Mesenchymal stem cell (in vitro differentiated cells and primary cell): ENCODE measurements around the gene MYO5B.

Source experiments
- DNase-seq: peaks from one replicate; pipeline ENCODE4 v3.0.0-alpha.2; 2013
- H2AFZ ChIP-seq: one replicate; pipeline ENCODE4 v1.6.1; 2013; ENCODE audit warnings: low read depth, mild to moderate bottlenecking, control low read depth, inconsistent platforms, low read length, moderate library complexity
- H2AK5ac ChIP-seq: 2 replicates; pipeline ENCODE4 v1.6.1; 2013; ENCODE audit warnings: low read length, moderate library complexity, mild to moderate bottlenecking, inconsistent platforms; ENCODE audit not compliant: severe bottlenecking
- H2BK120ac ChIP-seq: one replicate; pipeline ENCODE4 v1.6.1; 2013; ENCODE audit warnings: low read depth, mild to moderate bottlenecking, inconsistent platforms, low read length, moderate library complexity
- H2BK12ac ChIP-seq, 2 experiments: one replicate each; pipeline ENCODE4 v1.6.1; 2013; ENCODE audit warnings: inconsistent platforms in 2 of 2, low read length in 2 of 2, mild to moderate bottlenecking in 2 of 2, moderate library complexity in 2 of 2, control low read depth in 1 of 2
- H2BK15ac ChIP-seq: one replicate; pipeline ENCODE4 v1.6.1; 2013; ENCODE audit warnings: mild to moderate bottlenecking, low read depth, inconsistent platforms; ENCODE audit not compliant: poor library complexity, severe bottlenecking
- H2BK5ac ChIP-seq: 2 replicates; pipeline ENCODE4 v1.6.1; 2013; ENCODE audit warnings: low read depth, mild to moderate bottlenecking, low read length, control low read depth, inconsistent platforms; ENCODE audit not compliant: poor library complexity, severe bottlenecking
- H3K14ac ChIP-seq, 2 experiments: one replicate each; pipeline ENCODE4 v1.6.1; 2013; ENCODE audit warnings: inconsistent platforms in 2 of 2, low read length in 2 of 2, control low read depth in 1 of 2, mild to moderate bottlenecking in 1 of 2, moderate library complexity in 1 of 2
- H3K18ac ChIP-seq, 2 experiments: one replicate each; pipeline ENCODE4 v1.6.1; 2013; ENCODE audit warnings: inconsistent platforms in 2 of 2, low read length in 2 of 2, control low read depth in 1 of 2, low read depth in 1 of 2, mild to moderate bottlenecking in 1 of 2
- H3K23ac ChIP-seq, 2 experiments: one replicate each; pipeline ENCODE4 v1.6.1; 2013; ENCODE audit warnings: inconsistent platforms in 2 of 2, low read length in 2 of 2, mild to moderate bottlenecking in 2 of 2, moderate library complexity in 2 of 2, control low read depth in 1 of 2
- H3K27ac ChIP-seq: 2 replicates; pipeline ENCODE4 v1.5.1; 2013; ENCODE audit warnings: mild to moderate bottlenecking, moderate library complexity, low read length, control low read depth, inconsistent platforms; ENCODE audit not compliant: poor library complexity, severe bottlenecking
- H3K27me3 ChIP-seq, 2 experiments: 2 replicates each; pipeline versions ENCODE4 v1.6.1 to v1.7.0; 2013; ENCODE audit warnings: low read length in 2 of 2, mild to moderate bottlenecking in 2 of 2, moderate library complexity in 2 of 2, control low read depth in 1 of 2, inconsistent platforms in 1 of 2; ENCODE audit not compliant: control insufficient read depth in 1 of 2, insufficient read depth in 1 of 2
- H3K36me3 ChIP-seq, 2 experiments: 2 replicates each; pipeline versions ENCODE4 v1.6.1 to v1.7.0; 2013; ENCODE audit warnings: low read length in 2 of 2, control low read depth in 1 of 2, inconsistent platforms in 1 of 2, low read depth in 1 of 2, mild to moderate bottlenecking in 1 of 2; ENCODE audit not compliant: insufficient read depth in 2 of 2, control insufficient read depth in 1 of 2
- H3K4ac ChIP-seq, 2 experiments: one replicate each; pipeline ENCODE4 v1.6.1; 2013; ENCODE audit warnings: inconsistent platforms in 2 of 2, low read length in 2 of 2, mild to moderate bottlenecking in 2 of 2, moderate library complexity in 2 of 2, control low read depth in 1 of 2, low read depth in 1 of 2
- H3K4me1 ChIP-seq: 2 replicates; pipeline ENCODE4 v1.6.1; 2013; ENCODE audit warnings: low read depth, low read length, control low read depth; ENCODE audit not compliant: control insufficient read depth, insufficient read depth
- H3K4me2 ChIP-seq: 2 replicates; pipeline ENCODE4 v1.6.1; 2013; ENCODE audit warnings: low read length, mild to moderate bottlenecking, inconsistent platforms; ENCODE audit not compliant: poor library complexity, severe bottlenecking
- H3K4me3 ChIP-seq, 2 experiments: 2 replicates each; pipeline versions ENCODE4 v1.5.1 to v1.7.0; 2013; ENCODE audit warnings: low read length in 2 of 2, mild to moderate bottlenecking in 2 of 2, control low read depth in 1 of 2, low read depth in 1 of 2; ENCODE audit not compliant: insufficient read depth in 1 of 2
- H3K79me1 ChIP-seq: replicated peaks from 2 replicates; pipeline ENCODE4 v1.6.1; 2013; ENCODE audit warnings: mild to moderate bottlenecking, control low read depth, low read length, inconsistent platforms; ENCODE audit not compliant: poor library complexity, severe bottlenecking
- H3K9ac ChIP-seq: 2 replicates; pipeline ENCODE4 v1.7.0; 2013; ENCODE audit warnings: mild to moderate bottlenecking, low read length, moderate library complexity
- H3K9me3 ChIP-seq: 2 replicates; pipeline ENCODE4 v1.7.0; 2013; ENCODE audit warnings: mild to moderate bottlenecking, low read length; ENCODE audit not compliant: control insufficient read depth
- H4K8ac ChIP-seq: one replicate; pipeline ENCODE4 v1.6.1; 2013; ENCODE audit warnings: inconsistent platforms, mild to moderate bottlenecking, low read length, moderate library complexity
- H4K91ac ChIP-seq: one replicate; pipeline ENCODE4 v1.6.1; 2013; ENCODE audit warnings: mild to moderate bottlenecking, low read length, inconsistent platforms
- WGBS: methylation state at CpG from one replicate; pipeline ENCODE4 v1.1.7; 2013; ENCODE audit warnings: mixed read lengths; 5-methylcytosine and 5-hydroxymethylcytosine counted together

The MYO5B gene

DNA sequence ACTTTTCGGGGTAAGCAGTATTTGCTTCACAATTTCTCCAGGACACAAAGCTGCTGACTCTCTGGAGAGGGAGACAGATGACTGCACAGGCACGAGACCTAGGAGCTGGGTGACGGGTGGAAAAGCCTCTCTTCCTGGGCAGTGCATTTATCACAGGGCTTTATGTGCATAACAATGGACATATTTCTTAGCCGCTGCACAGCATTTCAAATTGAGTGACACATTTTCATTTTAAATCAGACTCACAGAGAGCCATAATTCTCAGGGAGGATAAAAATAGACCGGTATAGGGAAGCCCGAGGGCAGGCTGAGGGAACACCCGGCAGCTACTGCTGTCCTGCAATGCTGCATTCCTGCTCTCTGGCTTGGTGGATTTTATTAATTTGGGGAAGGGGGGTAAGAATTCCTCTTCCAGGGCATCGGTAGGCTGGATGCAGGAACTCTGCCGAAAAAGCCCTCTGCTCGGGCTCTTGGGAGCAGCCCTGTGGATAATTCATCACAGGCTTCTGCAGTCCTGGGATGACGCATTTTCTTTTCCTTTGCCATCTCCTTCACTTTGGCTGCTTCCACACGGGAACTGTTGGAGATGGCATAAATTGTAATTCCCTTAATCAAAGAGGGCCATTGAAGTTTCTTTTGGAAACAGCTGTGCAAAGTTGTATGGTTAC lies 273.5 kb downstream of the MYO5B start:
- H3K18ac ChIP-seq = no peak overlapping the region
- no peak for DNase-seq
- H3K27ac ChIP-seq = peak overlapping the region; percentile 82
- no peaks in the 10 kb centered on the region for H3K36me3 ChIP-seq
- no peak overlapping the region for H2BK12ac ChIP-seq
- no peaks in the 10 kb centered on the region for H3K9me3 ChIP-seq
- peaks cover 10% of the 10 kb centered on the region for H3K4me1 ChIP-seq
- no peak overlapping the region for H2BK5ac ChIP-seq
- H2AK5ac ChIP-seq = no peak overlapping the region
- H3K4me3 ChIP-seq = no peak overlapping the region
- H3K79me1 ChIP-seq = no peaks in the 10 kb centered on the region
- no peak overlapping the region for H2BK15ac ChIP-seq
- no peak overlapping the region for H2AFZ ChIP-seq
- H4K8ac ChIP-seq = no peak overlapping the region
- WGBS = 83% methylated on average over 11 of the region's 12 CpGs
- peak overlapping the region; percentile 32 for H3K4me2 ChIP-seq
- H3K4ac ChIP-seq = no peak overlapping the region
- H3K23ac ChIP-seq = no peak overlapping the region
- peaks cover 0 to 27% of the 10 kb centered on the region in 2 experiments for H3K27me3 ChIP-seq
- no peak overlapping the region for H2BK120ac ChIP-seq
- H4K91ac ChIP-seq = no peak overlapping the region
- peak overlapping the region; percentile 44 for H3K9ac ChIP-seq
- H3K14ac ChIP-seq = no peak overlapping the region

DNA sequence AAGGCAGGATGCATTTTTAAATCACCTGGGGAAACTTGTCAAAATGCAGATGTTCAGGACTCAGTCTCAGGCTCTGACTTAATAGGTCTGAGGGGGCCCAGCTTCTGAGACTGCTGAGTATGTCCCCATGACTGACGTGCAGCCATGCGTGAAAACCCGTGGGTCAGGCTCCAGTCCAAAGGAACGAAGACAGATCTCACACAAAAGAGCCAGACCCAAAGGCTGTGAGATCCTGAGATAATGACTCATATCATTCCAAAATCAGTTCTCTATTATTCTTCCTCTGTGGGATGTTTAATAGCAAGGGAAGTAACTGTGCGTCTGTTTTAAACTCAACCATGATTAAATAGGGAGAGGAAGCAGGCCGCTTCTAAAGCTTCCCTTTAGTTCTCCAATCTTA lies 274.2 kb downstream of the MYO5B start:
- WGBS = 52% methylated on average over 3 of the region's 6 CpGs
- H2AFZ ChIP-seq = no peak overlapping the region

DNA sequence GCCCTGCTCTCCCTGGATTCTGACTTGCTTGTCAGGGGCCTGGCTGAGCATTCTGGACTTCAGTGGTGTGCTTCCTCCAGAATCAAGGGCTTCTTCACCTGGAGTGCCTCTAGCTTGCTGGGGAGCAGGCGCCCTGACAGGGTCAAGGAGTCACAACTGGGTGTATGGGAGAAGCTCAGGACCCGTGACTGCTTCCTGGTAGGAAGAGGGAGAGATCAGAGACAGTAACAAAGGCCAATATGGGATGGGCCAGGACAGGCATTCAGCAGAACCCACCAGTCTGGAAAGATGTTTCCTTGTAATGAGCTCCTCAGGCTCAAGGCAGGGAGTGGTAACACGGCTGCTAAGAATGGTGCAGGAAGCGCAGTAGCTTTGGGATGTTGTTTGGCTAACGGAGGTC lies 277.2 kb downstream of the MYO5B start:
- DNase-seq = no peak
- no peak overlapping the region for H3K4me3 ChIP-seq
- H2BK15ac ChIP-seq = no peak overlapping the region
- H2BK120ac ChIP-seq = no peak overlapping the region
- no peak overlapping the region for H2AK5ac ChIP-seq
- no peak overlapping the region for H3K14ac ChIP-seq
- H2BK12ac ChIP-seq = no peak overlapping the region
- H3K36me3 ChIP-seq = no peaks in the 10 kb centered on the region
- H4K8ac ChIP-seq = no peak overlapping the region
- H3K27ac ChIP-seq = no peak overlapping the region
- no peak overlapping the region for H2BK5ac ChIP-seq
- no peaks in the 10 kb centered on the region for H3K79me1 ChIP-seq
- H3K4me1 ChIP-seq = peaks cover 10% of the 10 kb centered on the region
- H3K4me2 ChIP-seq = no peak overlapping the region
- WGBS = 89% methylated on average over 5 of the region's 5 CpGs
- H3K18ac ChIP-seq = no peak overlapping the region
- H2AFZ ChIP-seq = no peak overlapping the region
- H3K23ac ChIP-seq = no peak overlapping the region
- H3K9ac ChIP-seq = no peak overlapping the region
- no peaks in the 10 kb centered on the region for H3K9me3 ChIP-seq
- no peak overlapping the region for H3K4ac ChIP-seq
- H3K27me3 ChIP-seq = peaks cover 0 to 40% of the 10 kb centered on the region in 2 experiments
- no peak overlapping the region for H4K91ac ChIP-seq

More for the DNA sequence above, 274.2 kb downstream of the MYO5B start:
- H3K4ac ChIP-seq = no peak overlapping the region
- no peak overlapping the region for H2AK5ac ChIP-seq
- DNase-seq = no peak
- H3K9me3 ChIP-seq = no peaks in the 10 kb centered on the region
- peak overlapping the region; percentile 82 for H3K27ac ChIP-seq
- no peaks in the 10 kb centered on the region for H3K79me1 ChIP-seq
- no peak overlapping the region for H4K8ac ChIP-seq
- H3K9ac ChIP-seq = peak overlapping the region; percentile 44
- H4K91ac ChIP-seq = no peak overlapping the region
- peaks cover 10% of the 10 kb centered on the region for H3K4me1 ChIP-seq
- no peaks in the 10 kb centered on the region for H3K36me3 ChIP-seq
- no peak overlapping the region for H2BK5ac ChIP-seq
- peaks cover 0 to 34% of the 10 kb centered on the region in 2 experiments for H3K27me3 ChIP-seq
- no peak overlapping the region for H2BK15ac ChIP-seq
- peak overlapping the region; percentile 17 for H3K4me2 ChIP-seq
- no peak overlapping the region for H3K4me3 ChIP-seq
- no peak overlapping the region for H2BK12ac ChIP-seq
- no peak overlapping the region for H3K14ac ChIP-seq
- H2BK120ac ChIP-seq = no peak overlapping the region
- H3K18ac ChIP-seq = no peak overlapping the region
- H3K23ac ChIP-seq = no peak overlapping the region

DNA sequence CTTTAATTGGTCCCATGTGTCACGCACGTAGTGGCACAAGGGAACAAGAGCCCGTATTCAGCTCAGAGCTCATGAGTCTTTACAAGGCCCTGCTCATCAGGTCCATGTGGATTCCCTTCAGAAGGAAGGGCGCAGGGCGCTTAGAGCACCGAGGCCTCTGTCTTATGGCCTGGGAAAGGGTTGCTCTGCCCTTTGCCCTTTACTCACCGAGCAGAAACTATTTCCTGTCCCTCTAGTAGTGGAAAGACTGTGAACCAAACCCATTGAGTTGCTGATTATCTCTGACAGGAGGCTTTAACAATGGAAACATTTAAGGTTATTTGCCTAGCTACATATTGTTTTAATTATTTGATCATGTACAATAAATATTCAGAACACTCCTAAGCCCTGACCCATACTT lies 279.6 kb downstream of the MYO5B start:
- H3K4me2 ChIP-seq = no peak overlapping the region
- 74% methylated on average over 7 of the region's 7 CpGs for WGBS
- H3K23ac ChIP-seq = no peak overlapping the region
- no peak overlapping the region for H2BK120ac ChIP-seq
- H3K18ac ChIP-seq = no peak overlapping the region
- no peak overlapping the region for H3K4ac ChIP-seq
- H3K27me3 ChIP-seq = peaks cover 0 to 37% of the 10 kb centered on the region in 2 experiments
- H2BK15ac ChIP-seq = no peak overlapping the region
- H4K8ac ChIP-seq = no peak overlapping the region
- DNase-seq = no peak
- no peak overlapping the region for H3K27ac ChIP-seq
- no peak overlapping the region for H3K14ac ChIP-seq
- peaks cover 1% of the 10 kb centered on the region for H3K4me1 ChIP-seq
- no peak overlapping the region for H2BK12ac ChIP-seq
- H3K79me1 ChIP-seq = no peaks in the 10 kb centered on the region
- H3K9me3 ChIP-seq = no peaks in the 10 kb centered on the region
- no peak overlapping the region for H2AFZ ChIP-seq
- no peak overlapping the region for H2BK5ac ChIP-seq
- no peak overlapping the region for H4K91ac ChIP-seq
- H3K9ac ChIP-seq = no peak overlapping the region
- H2AK5ac ChIP-seq = no peak overlapping the region
- no peak overlapping the region for H3K4me3 ChIP-seq
- no peaks in the 10 kb centered on the region for H3K36me3 ChIP-seq
